ENCODE results near the gene LTC4S.
A peak's percentile ranks its signal among the peaks of the same experiment; 100 is the strongest.

The LTC4S gene

GRCh38 chr5:179795863-179796833, 2.4 kb downstream of the LTC4S start:
- peak; percentile 38 to 74 for DNase-seq

GRCh38 chr5:179796877-179797608, 3.3 kb downstream of the LTC4S start:
- DNase-seq: no peak

DNA sequence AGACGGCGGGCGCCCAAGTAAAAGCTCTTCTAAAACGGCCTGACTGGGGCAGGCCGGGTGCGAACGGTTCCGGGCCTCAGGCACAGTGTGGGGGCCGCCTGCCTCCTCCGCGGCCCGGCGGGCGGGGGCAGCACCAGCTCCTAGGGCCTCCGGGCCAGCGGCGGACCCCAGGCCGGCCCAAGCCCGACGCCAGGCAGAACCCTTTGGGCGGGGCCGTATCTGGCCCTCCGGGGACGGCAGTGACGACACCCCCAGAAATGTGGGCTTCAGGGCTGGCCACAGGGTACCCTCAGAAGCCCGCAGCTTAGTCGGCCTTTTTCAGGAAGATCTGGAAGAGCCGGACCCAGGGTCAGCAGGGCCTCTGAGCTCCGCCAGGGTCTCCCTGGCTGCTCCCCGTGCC, 4.0 kb downstream of the LTC4S start:
- DNase-seq: no peak

DNA sequence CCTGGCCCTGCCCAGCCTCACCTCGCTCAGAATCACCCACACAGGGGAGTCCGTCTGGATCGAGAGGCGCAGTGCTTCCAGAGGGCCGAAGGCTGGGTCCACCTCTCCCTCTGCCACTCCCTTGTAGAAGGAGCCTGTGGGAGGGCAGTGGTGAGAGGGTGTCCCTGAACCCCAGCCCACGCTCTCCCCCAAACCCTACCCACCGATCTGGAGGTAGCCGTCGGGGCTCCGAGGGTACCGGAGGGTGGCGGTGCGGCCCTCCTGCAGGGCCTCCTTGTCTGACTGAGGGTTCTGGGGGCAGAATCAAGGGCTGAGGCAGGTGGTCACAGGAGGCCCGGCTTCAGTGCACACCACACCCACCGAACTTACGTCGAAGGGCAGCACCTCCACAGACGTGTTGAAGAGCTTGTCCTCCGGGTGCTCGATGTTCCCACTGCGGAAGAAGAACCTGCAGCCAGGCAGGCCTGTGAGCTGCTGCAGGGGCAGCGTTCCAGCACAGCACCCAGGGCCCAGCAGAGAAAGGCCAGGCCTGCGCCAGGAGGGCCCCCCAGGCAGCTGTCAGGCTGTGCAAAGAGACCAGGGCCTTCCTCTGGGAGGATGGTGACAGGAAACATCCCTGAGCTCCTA, 4.5 kb downstream of the LTC4S start:
- no peak for DNase-seq

GRCh38 chr5:179798771-179799643, 5.2 kb downstream of the LTC4S start:
- DNase-seq: no peak

- no peak for DNase-seq
Measured at GRCh38 chr5:179799644-179799973, 5.8 kb downstream of the LTC4S start.

DNA sequence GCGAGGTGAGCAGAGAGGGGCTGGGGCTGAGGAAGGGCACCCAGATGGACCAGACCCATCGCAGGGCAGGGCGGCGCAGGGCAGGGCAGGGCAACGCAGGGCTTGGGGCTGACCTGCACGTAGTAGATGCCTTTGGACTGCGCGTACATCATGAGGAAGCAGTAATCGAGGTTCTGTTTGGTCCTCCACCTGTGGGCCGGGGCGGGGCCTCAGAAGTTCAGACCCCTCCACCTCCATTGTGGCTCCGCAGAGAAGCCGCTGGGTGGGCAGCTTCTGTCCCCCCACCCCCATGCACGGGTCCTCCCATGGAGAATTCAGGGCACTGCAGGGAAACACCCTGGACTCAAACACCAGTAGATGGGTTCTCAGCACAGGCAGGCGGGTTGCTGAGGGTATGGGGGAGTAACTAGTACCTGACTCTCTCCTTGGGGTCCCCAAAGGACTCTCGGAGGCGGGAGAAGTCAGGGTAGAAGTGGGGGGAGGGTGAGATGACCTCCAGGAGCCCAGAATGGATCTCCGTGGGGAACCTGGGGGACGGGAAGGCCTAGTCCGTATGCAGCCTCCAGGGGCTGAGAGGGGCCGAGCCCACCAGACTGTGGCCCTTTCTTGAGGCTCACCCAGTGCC, 6.4 kb downstream of the LTC4S start:
- DNase-seq: no peak

DNA sequence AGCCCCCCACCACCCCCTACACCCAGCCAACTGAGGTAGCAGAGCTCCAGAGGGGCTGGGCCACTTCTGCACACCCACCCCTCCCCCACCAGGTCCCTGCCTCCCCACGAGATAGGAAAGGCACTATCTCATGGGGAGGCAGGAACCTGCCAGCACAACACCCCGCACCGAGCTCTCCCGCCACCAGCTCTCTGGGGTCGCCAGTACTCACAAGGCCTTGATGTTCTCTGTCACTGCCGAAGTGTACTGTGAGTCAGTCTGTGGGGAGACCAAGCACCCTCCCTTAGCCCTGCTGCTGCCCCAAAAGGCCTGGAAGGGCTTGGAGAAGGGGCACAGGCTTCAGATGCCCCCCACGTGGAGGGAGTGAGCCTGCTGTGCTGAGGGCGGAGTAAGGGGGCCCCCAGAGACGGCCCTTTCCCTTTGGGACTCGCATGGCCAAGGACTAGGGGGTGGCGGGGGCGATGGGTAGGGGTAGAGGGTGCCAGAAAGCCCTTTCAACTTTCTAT, 7.0 kb downstream of the LTC4S start:
- no peak for DNase-seq

DNA sequence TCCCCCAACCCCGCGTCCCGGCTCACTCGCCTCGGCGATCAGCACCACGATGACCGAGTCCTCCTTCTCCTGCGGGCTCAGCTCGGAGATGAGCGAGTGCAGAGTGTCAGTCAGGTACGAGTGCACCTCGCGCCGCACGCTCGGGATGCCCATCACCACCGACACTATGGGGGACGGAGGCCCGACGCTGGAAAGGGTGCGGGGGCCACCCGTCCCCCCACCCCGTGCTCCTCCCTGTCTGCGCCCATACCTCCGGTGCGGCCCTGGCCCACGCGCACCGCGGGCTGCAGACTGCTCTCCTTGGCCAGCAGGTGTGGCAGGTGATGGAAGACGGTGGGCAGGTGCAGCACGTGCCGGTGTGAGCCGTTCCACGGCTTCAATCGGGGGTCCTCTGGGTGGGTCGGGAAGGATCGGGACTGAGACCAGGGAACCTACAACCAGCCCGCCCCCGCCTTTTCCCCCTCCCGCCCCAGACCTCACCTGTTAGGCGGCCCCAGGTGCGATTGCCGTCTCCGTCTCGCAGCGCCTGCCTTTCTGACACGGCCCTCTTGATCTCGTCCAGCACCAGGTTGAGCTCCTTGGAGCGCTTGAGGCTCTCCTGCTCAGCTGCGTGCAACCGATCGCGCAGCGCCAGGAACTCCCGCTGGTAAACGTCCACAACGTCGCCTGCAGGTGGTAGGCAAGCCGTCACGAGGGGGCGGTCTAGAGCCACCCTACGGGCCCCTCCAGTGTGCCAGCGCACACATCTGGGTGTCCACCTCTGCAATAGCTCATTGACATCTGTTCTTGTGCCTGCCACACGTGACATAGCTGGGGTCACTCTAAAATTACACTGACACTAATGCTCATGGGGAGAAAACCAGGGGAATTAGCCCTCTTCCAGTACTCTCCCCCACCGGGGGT, 7.8 kb downstream of the LTC4S start:
- no peak for DNase-seq

DNA sequence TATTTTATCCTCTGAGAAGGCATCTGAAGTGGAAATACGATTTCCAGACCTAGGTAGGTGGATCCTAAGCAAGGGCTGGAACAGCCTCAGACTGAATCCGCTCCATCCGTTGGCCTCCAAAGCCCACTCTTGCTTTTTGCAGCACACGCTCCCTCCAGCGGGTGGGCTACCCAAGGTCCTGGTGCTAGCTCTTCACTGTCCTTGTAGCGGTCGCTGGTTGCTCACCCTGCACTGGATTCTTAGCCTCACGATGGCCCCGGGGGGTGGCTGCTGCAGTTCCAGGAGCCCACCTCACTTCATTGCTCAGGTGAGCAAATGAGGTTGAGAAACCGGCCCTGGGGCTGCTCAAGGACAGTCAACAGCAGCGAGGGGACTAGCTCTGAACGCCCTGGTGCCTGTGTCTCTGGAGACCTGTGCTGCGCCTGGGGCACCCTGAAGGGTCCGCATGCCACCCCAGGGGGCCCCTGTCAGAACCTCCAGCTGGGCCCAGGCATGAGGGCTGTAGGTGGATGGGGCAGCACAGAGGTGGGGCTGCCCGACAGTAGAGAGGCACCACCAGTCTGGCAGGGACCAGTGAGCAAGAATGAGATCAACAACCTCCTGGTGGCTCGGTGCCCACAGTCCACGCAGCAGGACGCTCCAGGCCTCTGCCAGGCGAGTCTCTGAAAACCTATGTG, 8.6 kb downstream of the LTC4S start:
- no peak for DNase-seq

GRCh38 chr5:179802950-179803562, 9.3 kb downstream of the LTC4S start:
- DNase-seq: no peak

- DNase-seq: no peak
Measured at GRCh38 chr5:179803651-179804554, 10.1 kb downstream of the LTC4S start.

GRCh38 chr5:179804555-179804947, 10.8 kb downstream of the LTC4S start:
- no peak for DNase-seq

DNA sequence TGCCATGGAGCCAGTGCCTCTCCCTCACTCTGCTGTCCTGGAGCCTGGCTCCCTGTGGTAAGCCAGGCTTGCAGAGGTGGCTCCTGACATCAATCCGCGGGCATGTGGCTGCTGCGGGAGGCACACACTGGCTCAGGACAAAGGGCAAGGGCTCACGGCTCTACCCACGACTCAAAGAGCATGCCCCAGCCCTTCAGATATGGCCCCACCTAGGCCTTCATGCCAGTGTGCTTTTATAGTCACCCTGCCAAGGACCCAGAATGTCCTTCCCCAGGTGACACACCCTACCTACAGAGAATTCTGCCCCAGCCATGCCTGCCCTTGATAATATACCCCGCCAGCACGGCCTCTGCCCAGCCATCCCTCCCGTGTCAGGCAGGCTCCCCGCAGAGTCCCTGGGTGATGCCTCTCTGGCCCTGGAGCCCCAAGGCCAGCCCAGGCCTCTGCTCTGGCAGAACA, 11.3 kb downstream of the LTC4S start:
- no peak for DNase-seq

GRCh38 chr5:179805529-179806249, 11.9 kb downstream of the LTC4S start:
- DNase-seq: no peak

- DNase-seq: peak; percentile 25 to 62
Measured at GRCh38 chr5:179806250-179807048, 12.7 kb downstream of the LTC4S start, which contains the start of gene MGAT4B. Gene MGAT4B (minus strand): TSS chr5:179806866. CDS start chr5:179806583, 283 bp downstream.

Data from SHP77 (cell line).